Activated CD4-positive, CD25-positive, alpha-beta regulatory T cell treated with anti-CD3 and anti-CD28 coated beads, Interleukin-2, amount 50 U/mL, for 24 hours (primary cell): ENCODE data around the gene ACER2.
"Not testable (repeated sequence)": the region's sequence is repeated elsewhere in the genome, so short reads cannot be mapped to it uniquely, and the experiment has no call there.

Experiments
- ATAC-seq, 2 donors: fragments of 150-1000 bp; cut with Tn5 transposase; one replicate each; pipeline ENCODE4 v1.10.0; 2021; ENCODE audit warnings: mild to moderate bottlenecking in 1 of 2, moderate library complexity in 1 of 2

The ACER2 gene

GRCh38 chr9:19408693-19409400, at the start of gene ACER2:
Gene ACER2 (plus strand): TSS chr9:19409009. CDS start chr9:19409085, 76 bp downstream.
- ATAC-seq = peak; percentile 94 to 95

- ATAC-seq = no peak
These were observed 39.7 kb upstream of the ACER2 start for GRCh38 chr9:19369107-19369506.

- ATAC-seq = no peak
These were observed 36.9 kb upstream of the ACER2 start for GRCh38 chr9:19371942-19372341.

- no peak for ATAC-seq
These were observed 36.2 kb upstream of the ACER2 start for GRCh38 chr9:19372567-19372966.

GRCh38 chr9:19373527-19373926, 35.3 kb upstream of the ACER2 start:
- no peak for ATAC-seq

- no peak for ATAC-seq
These were observed 33.3 kb upstream of the ACER2 start for GRCh38 chr9:19375538-19375937.

- ATAC-seq = no peak
These were observed 31.9 kb upstream of the ACER2 start for GRCh38 chr9:19376931-19377330.

GRCh38 chr9:19378164-19378563, 30.6 kb upstream of the ACER2 start:
- no peak for ATAC-seq

- ATAC-seq = no peak
These were observed 30.2 kb upstream of the ACER2 start for GRCh38 chr9:19378647-19379046.

- ATAC-seq = no peak
These were observed 29.5 kb upstream of the ACER2 start for GRCh38 chr9:19379283-19379682.

GRCh38 chr9:19379697-19380046, 29.1 kb upstream of the ACER2 start:
- ATAC-seq = peak; percentile 18 to 23

GRCh38 chr9:19380826-19381075, 28.1 kb upstream of the ACER2 start:
- ATAC-seq = no peak

GRCh38 chr9:19381656-19382055, 27.2 kb upstream of the ACER2 start:
- no peak for ATAC-seq

- ATAC-seq = not testable (repeated sequence)
These were observed 23.6 kb upstream of the ACER2 start for GRCh38 chr9:19385212-19385611.

- no peak for ATAC-seq
These were observed 22.9 kb upstream of the ACER2 start for GRCh38 chr9:19385786-19386501.

- ATAC-seq = no peak
These were observed 22.2 kb upstream of the ACER2 start for GRCh38 chr9:19386502-19387044.

- ATAC-seq = no peak
These were observed 21.5 kb upstream of the ACER2 start for GRCh38 chr9:19387317-19387716.

- not testable (repeated sequence) for ATAC-seq
These were observed 19.3 kb upstream of the ACER2 start for GRCh38 chr9:19389539-19389938.

- no peak for ATAC-seq
These were observed 11.0 kb upstream of the ACER2 start for GRCh38 chr9:19397845-19398244.

- not testable (repeated sequence) for ATAC-seq
These were observed 5.6 kb upstream of the ACER2 start for GRCh38 chr9:19403231-19403630.

GRCh38 chr9:19404283-19405075, 4.3 kb upstream of the ACER2 start:
- no peak for ATAC-seq

GRCh38 chr9:19405771-19406170, 3.0 kb upstream of the ACER2 start:
- no peak for ATAC-seq

GRCh38 chr9:19408316-19408692, 505 bp upstream of the ACER2 start:
- no peak for ATAC-seq
